Gastroesophageal sphincter (tissue), 3 donors: ENCODE data around the gene CDKAL1.

Source experiments
- EP300 ChIP-seq: sonication (generic); formaldehyde crosslinking; IDR thresholded peaks from one replicate; pipeline ENCODE4 v1.6.1; 2017; ENCODE audit warnings: antibody characterized with exemption, mild to moderate bottlenecking
- POLR2A ChIP-seq, 2 donors: fragments of 450-650 bp; IDR thresholded peaks; one replicate each; pipeline ENCODE4 v1.6.1; 2017; ENCODE audit warnings: antibody characterized with exemption in 2 of 2, mild to moderate bottlenecking in 2 of 2, moderate library complexity in 1 of 2
- POLR2AphosphoS5 ChIP-seq: sonication (generic); formaldehyde crosslinking; IDR thresholded peaks from one replicate; pipeline ENCODE4 v1.6.1; 2017; ENCODE audit warnings: antibody characterized with exemption
- TF ChIP-seq, protein P1 (sequence below), 4 experiments: fragments of 200-600 bp in 2 of 4; fragments of 450-650 bp in 2 of 4; sonication (generic) in 1 of 4; IDR thresholded peaks; one replicate each; pipeline ENCODE4 v1.5.1; 2017 to 2019; ENCODE audit warnings: antibody characterized with exemption in 4 of 4, mild to moderate bottlenecking in 2 of 4, moderate library complexity in 2 of 4

DNA sequence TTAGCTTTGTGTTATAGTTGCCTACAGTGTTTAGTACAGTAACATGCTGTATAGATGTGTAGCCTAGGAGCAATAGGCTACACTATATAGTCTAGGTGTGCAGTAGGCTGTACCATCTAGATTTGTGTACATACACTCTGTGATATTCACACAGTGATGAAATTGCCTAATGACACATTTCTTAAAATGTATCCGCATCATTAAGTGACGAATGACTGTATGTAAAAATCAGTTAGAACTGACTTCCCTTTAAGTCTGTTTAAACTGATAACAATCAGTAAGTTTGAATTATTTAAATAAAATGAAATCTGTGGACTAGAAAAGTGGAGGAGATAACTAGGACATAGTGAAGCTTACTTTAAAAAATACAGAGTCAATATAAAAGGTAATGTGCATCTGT lies 176.1 kb downstream of the CDKAL1 start:
- TF ChIP-seq, protein P1, sequence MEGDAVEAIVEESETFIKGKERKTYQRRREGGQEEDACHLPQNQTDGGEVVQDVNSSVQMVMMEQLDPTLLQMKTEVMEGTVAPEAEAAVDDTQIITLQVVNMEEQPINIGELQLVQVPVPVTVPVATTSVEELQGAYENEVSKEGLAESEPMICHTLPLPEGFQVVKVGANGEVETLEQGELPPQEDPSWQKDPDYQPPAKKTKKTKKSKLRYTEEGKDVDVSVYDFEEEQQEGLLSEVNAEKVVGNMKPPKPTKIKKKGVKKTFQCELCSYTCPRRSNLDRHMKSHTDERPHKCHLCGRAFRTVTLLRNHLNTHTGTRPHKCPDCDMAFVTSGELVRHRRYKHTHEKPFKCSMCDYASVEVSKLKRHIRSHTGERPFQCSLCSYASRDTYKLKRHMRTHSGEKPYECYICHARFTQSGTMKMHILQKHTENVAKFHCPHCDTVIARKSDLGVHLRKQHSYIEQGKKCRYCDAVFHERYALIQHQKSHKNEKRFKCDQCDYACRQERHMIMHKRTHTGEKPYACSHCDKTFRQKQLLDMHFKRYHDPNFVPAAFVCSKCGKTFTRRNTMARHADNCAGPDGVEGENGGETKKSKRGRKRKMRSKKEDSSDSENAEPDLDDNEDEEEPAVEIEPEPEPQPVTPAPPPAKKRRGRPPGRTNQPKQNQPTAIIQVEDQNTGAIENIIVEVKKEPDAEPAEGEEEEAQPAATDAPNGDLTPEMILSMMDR (IDR thresholded peaks at IDR 0.05) = no peak
- TF ChIP-seq POLR2AphosphoS5 (no peak), POLR2A (IDR thresholded peaks at IDR 0.05) (no peak), EP300 (no peak)
